Loucy (cell line): ENCODE data around the gene PGS1.

ENCODE experiments used
- H2AFZ ChIP-seq: fragments of 200-600 bp; sonication (generic); 2 replicates; pipeline ENCODE4 v1.6.0; 2016; ENCODE audit warnings: antibody characterized with exemption, mild to moderate bottlenecking, low read length, moderate library complexity
- H3F3A ChIP-seq: fragments of 200-600 bp; 2 replicates; pipeline ENCODE4 v1.6.0; 2016; ENCODE audit warnings: antibody characterized with exemption, low read depth, mild to moderate bottlenecking
- H3K27me3 ChIP-seq: fragments of 200-600 bp; sonication (generic); 2 replicates; pipeline ENCODE4 v1.6.1; 2014; ENCODE audit warnings: low read length, mild to moderate bottlenecking; ENCODE audit not compliant: insufficient read depth, poor library complexity, severe bottlenecking
- H3K36me3 ChIP-seq: fragments of 200-600 bp; sonication (generic); 2 replicates; pipeline ENCODE4 v1.6.1; 2016; ENCODE audit warnings: low read length; ENCODE audit not compliant: insufficient read depth
- H3K4me1 ChIP-seq: fragments of 200-600 bp; sonication (generic); 2 replicates; pipeline ENCODE4 v1.5.1; 2014; ENCODE audit warnings: low read length, mild to moderate bottlenecking; ENCODE audit not compliant: insufficient read depth, poor library complexity, severe bottlenecking
- H3K4me2 ChIP-seq: fragments of 200-600 bp; sonication (generic); 2 replicates; pipeline ENCODE4 v1.6.0; 2014; ENCODE audit warnings: antibody characterized with exemption, low read length, low read depth, mild to moderate bottlenecking; ENCODE audit not compliant: poor library complexity, severe bottlenecking
- H3K4me3 ChIP-seq: fragments of 200-600 bp; sonication (generic); 2 replicates; pipeline ENCODE4 v1.5.1; 2014; ENCODE audit warnings: low read length, mild to moderate bottlenecking, mixed read lengths; ENCODE audit not compliant: poor library complexity, severe bottlenecking
- H3K79me2 ChIP-seq: fragments of 200-600 bp; sonication (generic); 2 replicates; pipeline ENCODE4 v1.6.1; 2014; ENCODE audit warnings: low read length; ENCODE audit not compliant: insufficient read depth
- H3K9ac ChIP-seq: fragments of 200-600 bp; sonication (generic); 2 replicates; pipeline ENCODE4 v1.6.0; 2014; ENCODE audit warnings: mild to moderate bottlenecking, low read depth, low read length, moderate library complexity; ENCODE audit not compliant: poor library complexity, severe bottlenecking
- H3K9me2 ChIP-seq: fragments of 200-600 bp; sonication (generic); replicated peaks from 2 replicates; pipeline ENCODE4 v1.6.1; 2016; ENCODE audit warnings: low read depth, low read length, mixed read lengths
- H3K9me3 ChIP-seq: fragments of 200-600 bp; sonication (generic); 2 replicates; pipeline ENCODE4 v1.6.1; 2014; ENCODE audit warnings: mild to moderate bottlenecking, antibody characterized with exemption, low read length, low read depth; ENCODE audit not compliant: insufficient read depth
- H4K20me1 ChIP-seq: fragments of 200-600 bp; sonication (generic); 2 replicates; pipeline ENCODE4 v1.6.0; 2014; ENCODE audit warnings: antibody characterized with exemption, low read length, mild to moderate bottlenecking; ENCODE audit not compliant: insufficient read depth, poor library complexity, severe bottlenecking
- CTCF ChIP-seq: fragments of 200-600 bp; sonication (generic); conservative IDR thresholded peaks from 2 replicates; pipeline ENCODE4 v1.5.1; 2014; ENCODE audit warnings: mild to moderate bottlenecking, antibody characterized with exemption, low read length
- EZH2phosphoT487 ChIP-seq: fragments of 200-600 bp; IDR thresholded peaks from 2 replicates; pipeline ENCODE4 v1.6.1; 2018; ENCODE audit warnings: antibody characterized with exemption, mild to moderate bottlenecking, moderate library complexity, borderline replicate concordance

The PGS1 gene

GRCh38 chr17:78406396-78406795 is 27.9 kb downstream of the PGS1 start:
- Histone ChIP-seq H3K4me1 (peaks cover 4% of the 10 kb centered on the region), H3K9me3 (no peaks in the 10 kb centered on the region), H3K36me3 (peaks cover 79% of the 10 kb centered on the region; the same call in 1 of the 2 replicates), H3K27me3 (no peaks in the 10 kb centered on the region), H3K9ac (no peak overlapping the region), H3K4me2 (no peak overlapping the region), H3F3A (no peaks in the 10 kb centered on the region), H3K4me3 (no peak overlapping the region), H3K9me2 (no peaks in the 10 kb centered on the region), H3K79me2 (peaks cover 34% of the 10 kb centered on the region; the same call in 1 of the 2 replicates), H2AFZ (no peak overlapping the region), H4K20me1 (peaks cover 8% of the 10 kb centered on the region)
- TF ChIP-seq EZH2phosphoT487 (no peak), CTCF (no peak)

GRCh38 chr17:78406920-78407319 is 28.5 kb downstream of the PGS1 start:
- no peaks in the 10 kb centered on the region for H3K9me3 ChIP-seq
- no peak overlapping the region for H3K9ac ChIP-seq
- H3K79me2 ChIP-seq = peaks cover 35% of the 10 kb centered on the region; the same call in 1 of the 2 replicates
- no peak overlapping the region for H3K4me2 ChIP-seq
- no peaks in the 10 kb centered on the region for H3K9me2 ChIP-seq
- H3K4me3 ChIP-seq = no peak overlapping the region
- peaks cover 74% of the 10 kb centered on the region; the same call in 1 of the 2 replicates for H3K36me3 ChIP-seq
- peaks cover 9% of the 10 kb centered on the region for H4K20me1 ChIP-seq
- TF ChIP-seq EZH2phosphoT487 (no peak), CTCF (no peak)
- H3K4me1 ChIP-seq = peaks cover 4% of the 10 kb centered on the region
- no peaks in the 10 kb centered on the region for H3K27me3 ChIP-seq
- no peak overlapping the region for H2AFZ ChIP-seq
- no peaks in the 10 kb centered on the region for H3F3A ChIP-seq

- Histone ChIP-seq H3K9me2 (no peaks in the 10 kb centered on the region), H3K9me3 (no peaks in the 10 kb centered on the region), H3K79me2 (peaks cover 39% of the 10 kb centered on the region; the same call in 1 of the 2 replicates), H2AFZ (no peak overlapping the region), H3F3A (no peaks in the 10 kb centered on the region), H3K4me1 (peaks cover 4% of the 10 kb centered on the region), H3K27me3 (no peaks in the 10 kb centered on the region), H3K9ac (no peak overlapping the region), H3K4me3 (no peak overlapping the region), H3K36me3 (peaks cover 75% of the 10 kb centered on the region; the same call in 1 of the 2 replicates), H4K20me1 (peaks cover 14% of the 10 kb centered on the region), H3K4me2 (no peak overlapping the region)
- TF ChIP-seq CTCF (no peak), EZH2phosphoT487 (no peak)
Measured at GRCh38 chr17:78407387-78408000, 29.0 kb downstream of the PGS1 start.
